Measurements from ENCODE around the gene CDK2. TPM values are rescaled to one million over a fixed set of nuclear protein-coding genes. Genes with fewer than 3 reads are reported as not detected.
"Not testable (repeated sequence)": the region's sequence is repeated elsewhere in the genome, so short reads cannot be mapped to it uniquely, and the experiment has no call there.

Gene CDK2
- total RNA-seq, 1 experiment from 2014 or later: 23.8 TPM

DNA sequence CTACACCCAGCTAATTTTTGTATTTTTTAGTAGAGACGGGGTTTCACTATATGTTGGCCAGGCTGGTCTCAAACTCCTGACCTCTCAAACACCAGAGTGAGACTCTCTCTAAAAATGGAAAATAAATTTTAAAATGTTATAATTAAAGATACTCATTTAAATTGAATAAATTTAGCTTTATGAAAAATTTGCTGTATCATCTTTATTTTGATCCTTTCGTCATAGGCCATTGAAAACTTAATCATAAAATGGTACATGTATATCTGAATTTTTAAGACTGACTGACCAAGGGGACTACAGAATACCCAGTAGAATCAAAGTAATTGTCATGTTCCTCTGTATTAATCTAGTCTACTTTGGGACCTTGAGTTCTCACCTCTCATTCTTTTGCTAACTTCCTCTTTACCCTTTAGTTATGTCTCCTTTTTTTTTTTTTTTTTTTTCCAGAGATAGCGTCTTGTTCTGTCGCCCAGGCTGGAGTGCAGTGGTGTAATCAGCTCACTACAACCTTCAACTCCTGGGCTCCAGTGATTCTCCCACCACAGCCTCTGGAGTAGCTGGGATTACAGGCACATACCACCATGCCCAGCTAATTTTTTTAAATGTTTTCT, 16.7 kb downstream of the CDK2 start:
- Mint-ChIP-seq H3K9me3 (ENCODE audit: unreplicated experiment) (no peaks in the 10 kb centered on the region), H3K4me3 (ENCODE audit: unreplicated experiment) (no peak overlapping the region), H3K27ac (ENCODE audit: low read depth, unreplicated experiment) (no peak overlapping the region), H3K27me3 (ENCODE audit: insufficient read depth, unreplicated experiment) (no peaks in the 10 kb centered on the region), H3K4me1 (ENCODE audit: insufficient read depth, unreplicated experiment) (peaks cover 2% of the 10 kb centered on the region), H3K36me3 (ENCODE audit: insufficient read depth, unreplicated experiment) (peaks cover 63% of the 10 kb centered on the region)
- no peak for DNase-seq (ENCODE audit: unreplicated experiment)
- TF ChIP-seq, protein P1, sequence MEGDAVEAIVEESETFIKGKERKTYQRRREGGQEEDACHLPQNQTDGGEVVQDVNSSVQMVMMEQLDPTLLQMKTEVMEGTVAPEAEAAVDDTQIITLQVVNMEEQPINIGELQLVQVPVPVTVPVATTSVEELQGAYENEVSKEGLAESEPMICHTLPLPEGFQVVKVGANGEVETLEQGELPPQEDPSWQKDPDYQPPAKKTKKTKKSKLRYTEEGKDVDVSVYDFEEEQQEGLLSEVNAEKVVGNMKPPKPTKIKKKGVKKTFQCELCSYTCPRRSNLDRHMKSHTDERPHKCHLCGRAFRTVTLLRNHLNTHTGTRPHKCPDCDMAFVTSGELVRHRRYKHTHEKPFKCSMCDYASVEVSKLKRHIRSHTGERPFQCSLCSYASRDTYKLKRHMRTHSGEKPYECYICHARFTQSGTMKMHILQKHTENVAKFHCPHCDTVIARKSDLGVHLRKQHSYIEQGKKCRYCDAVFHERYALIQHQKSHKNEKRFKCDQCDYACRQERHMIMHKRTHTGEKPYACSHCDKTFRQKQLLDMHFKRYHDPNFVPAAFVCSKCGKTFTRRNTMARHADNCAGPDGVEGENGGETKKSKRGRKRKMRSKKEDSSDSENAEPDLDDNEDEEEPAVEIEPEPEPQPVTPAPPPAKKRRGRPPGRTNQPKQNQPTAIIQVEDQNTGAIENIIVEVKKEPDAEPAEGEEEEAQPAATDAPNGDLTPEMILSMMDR (IDR thresholded peaks at IDR 0.05; ENCODE audit: unreplicated experiment): no peak
- no TSS peak for BruUV-seq (replicated peaks)
- CTCF ChIA-PET: interaction anchor here (0.5 to 7.0 kb wide), 8 partner anchors 8 to 97 kb away, joined by 3 to 80 read pairs (median 4); partner anchors contain the start of genes DGKA, RAB5B and SUOX
- POLR2A ChIA-PET: interaction anchor here (1.1 to 2.9 kb wide), 5 partner anchors 10 to 145 kb away, joined by 3 to 36 read pairs (median 5); partner anchors contain the start of genes ESYT1, RAB5B and SUOX
- intact Hi-C loops (cut with micrococcal nuclease): no loop called here

DNA sequence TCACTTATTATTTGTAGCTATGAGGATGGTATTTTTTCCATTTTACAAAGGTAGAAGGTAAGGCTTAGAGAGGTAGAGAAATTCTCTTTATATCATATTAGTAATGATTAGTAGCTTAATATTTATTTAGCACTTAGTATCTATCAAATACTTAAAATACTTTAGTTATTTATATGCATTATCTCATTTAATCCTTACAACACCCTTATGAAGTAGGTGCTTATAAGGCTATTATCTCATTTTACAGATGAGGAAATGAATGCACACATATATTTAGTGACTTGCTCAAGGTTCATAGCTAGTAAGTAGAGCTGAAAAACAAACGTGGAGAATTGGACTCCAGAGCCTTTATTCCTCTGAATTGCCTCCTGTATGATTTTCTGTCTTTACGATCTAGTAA, 18.2 kb downstream of the CDK2 start:
- no peak overlapping the region for H3K27ac Mint-ChIP-seq (ENCODE audit: low read depth, unreplicated experiment)
- H3K4me3 Mint-ChIP-seq (ENCODE audit: unreplicated experiment): no peak overlapping the region
- BruUV-seq (replicated peaks): no TSS peak
- TF ChIP-seq, protein P1 (IDR thresholded peaks at IDR 0.05; ENCODE audit: unreplicated experiment): no peak
- peaks cover 78% of the 10 kb centered on the region for H3K36me3 Mint-ChIP-seq (ENCODE audit: insufficient read depth, unreplicated experiment)
- no peaks in the 10 kb centered on the region for H3K9me3 Mint-ChIP-seq (ENCODE audit: unreplicated experiment)
- ChIA-PET CTCF (interaction anchor here (0.6 to 7.0 kb wide), 6 partner anchors 10 to 59 kb away, joined by 3 to 80 read pairs (median 4); partner anchors contain the start of gene SUOX), POLR2A (interaction anchor here (0.7 to 3.0 kb wide), 3 partner anchors 11 to 57 kb away, joined by 3 to 25 read pairs (median 23); partner anchors contain the start of genes RAB5B and SUOX)
- intact Hi-C loops (cut with micrococcal nuclease): no loop called here
- no peaks in the 10 kb centered on the region for H3K27me3 Mint-ChIP-seq (ENCODE audit: insufficient read depth, unreplicated experiment)
- no peak for DNase-seq (ENCODE audit: unreplicated experiment)
- no peaks in the 10 kb centered on the region for H3K4me1 Mint-ChIP-seq (ENCODE audit: insufficient read depth, unreplicated experiment)

DNA sequence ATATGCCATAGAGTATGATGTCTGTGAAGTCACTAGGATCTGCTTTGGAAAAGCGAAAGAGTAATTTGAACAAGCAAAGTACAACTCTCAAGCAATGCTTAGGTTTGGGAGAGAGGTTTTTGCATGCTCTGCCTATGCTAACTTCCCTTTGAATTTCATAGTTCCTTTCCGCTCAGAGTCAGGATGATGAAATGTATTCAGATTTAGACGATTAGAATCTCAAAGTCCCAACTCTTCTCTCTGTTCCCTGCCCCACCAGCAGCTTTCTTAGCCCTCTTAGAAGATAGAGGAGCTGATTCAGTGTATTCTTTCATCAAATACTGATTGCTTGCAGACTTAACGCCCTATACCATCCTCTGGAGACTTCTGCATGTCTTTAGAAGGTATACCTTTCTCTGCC, 18.7 kb downstream of the CDK2 start:
- H3K36me3 Mint-ChIP-seq (ENCODE audit: insufficient read depth, unreplicated experiment): peaks cover 78% of the 10 kb centered on the region
- H3K4me1 Mint-ChIP-seq (ENCODE audit: insufficient read depth, unreplicated experiment): no peaks in the 10 kb centered on the region
- TF ChIP-seq, protein P1 (IDR thresholded peaks at IDR 0.05; ENCODE audit: unreplicated experiment): no peak
- intact Hi-C loops (cut with micrococcal nuclease): no loop called here
- no peak overlapping the region for H3K4me3 Mint-ChIP-seq (ENCODE audit: unreplicated experiment)
- H3K27me3 Mint-ChIP-seq (ENCODE audit: insufficient read depth, unreplicated experiment): no peaks in the 10 kb centered on the region
- no TSS peak for BruUV-seq (replicated peaks)
- POLR2A ChIA-PET: interaction anchor here (0.7 to 3.0 kb wide), 3 partner anchors 11 to 1094 kb away, joined by 3 to 25 read pairs (median 23); partner anchors contain the start of genes RAB5B and SUOX
- DNase-seq (ENCODE audit: unreplicated experiment): no peak
- H3K27ac Mint-ChIP-seq (ENCODE audit: low read depth, unreplicated experiment): peak overlapping the region; percentile 19
- CTCF ChIA-PET: interaction anchor here (0.7 to 7.0 kb wide), 4 partner anchors 10 to 248 kb away, joined by 3 to 80 read pairs (median 4); partner anchors contain the start of gene SUOX
- no peaks in the 10 kb centered on the region for H3K9me3 Mint-ChIP-seq (ENCODE audit: unreplicated experiment)

DNA sequence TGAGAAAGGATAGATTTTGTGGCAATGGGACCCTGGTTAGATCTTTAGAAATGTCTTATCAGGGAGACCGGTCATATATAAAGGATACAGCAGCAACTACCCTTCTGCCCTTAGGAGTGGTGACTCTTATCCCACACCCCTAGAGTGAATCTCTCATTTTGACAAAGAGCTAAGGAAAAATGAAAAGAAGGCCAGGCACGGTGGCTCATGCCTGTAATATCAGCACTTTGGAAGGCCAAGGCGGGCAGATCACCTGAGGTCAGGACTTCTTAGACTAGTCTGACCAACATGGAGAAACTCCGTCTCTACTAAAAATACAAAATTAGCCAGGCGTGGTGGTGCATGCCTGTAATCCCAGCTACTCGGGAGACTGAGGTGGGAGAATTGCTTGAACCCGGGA, 19.3 kb downstream of the CDK2 start:
- Mint-ChIP-seq H3K27ac (ENCODE audit: low read depth, unreplicated experiment) (peak overlapping the region; percentile 19), H3K36me3 (ENCODE audit: insufficient read depth, unreplicated experiment) (peaks cover 82% of the 10 kb centered on the region)
- DNase-seq (ENCODE audit: unreplicated experiment); intact Hi-C loops (cut with micrococcal nuclease); BruUV-seq (replicated peaks); H3K4me1 Mint-ChIP-seq (ENCODE audit: insufficient read depth, unreplicated experiment); H3K9me3 Mint-ChIP-seq (ENCODE audit: unreplicated experiment); H3K27me3 Mint-ChIP-seq (ENCODE audit: insufficient read depth, unreplicated experiment); H3K4me3 Mint-ChIP-seq (ENCODE audit: unreplicated experiment): not testable (repeated sequence)
- CTCF ChIA-PET: interaction anchor here (0.7 to 7.0 kb wide), 5 partner anchors 8 to 248 kb away, joined by 3 to 80 read pairs (median 3); partner anchors contain the start of gene SUOX
- POLR2A ChIA-PET: interaction anchor here (0.7 to 3.0 kb wide), 2 partner anchors 12 to 1093 kb away, joined by 3 to 25 read pairs; partner anchors contain the start of gene RAB5B
